ENCODE measurements around the gene HOXD3. TPM values are rescaled to one million over a fixed set of nuclear protein-coding genes. Genes with fewer than 3 reads are reported as not detected.
A peak's percentile ranks its signal among the peaks of the same experiment; 100 is the strongest.

The HOXD3 gene
- total and polyA plus RNA-seq, 9 of the 15 experiments (the other 6 are each of a cell fraction or from before 2014, with no cell fraction given), result not detected

DNA sequence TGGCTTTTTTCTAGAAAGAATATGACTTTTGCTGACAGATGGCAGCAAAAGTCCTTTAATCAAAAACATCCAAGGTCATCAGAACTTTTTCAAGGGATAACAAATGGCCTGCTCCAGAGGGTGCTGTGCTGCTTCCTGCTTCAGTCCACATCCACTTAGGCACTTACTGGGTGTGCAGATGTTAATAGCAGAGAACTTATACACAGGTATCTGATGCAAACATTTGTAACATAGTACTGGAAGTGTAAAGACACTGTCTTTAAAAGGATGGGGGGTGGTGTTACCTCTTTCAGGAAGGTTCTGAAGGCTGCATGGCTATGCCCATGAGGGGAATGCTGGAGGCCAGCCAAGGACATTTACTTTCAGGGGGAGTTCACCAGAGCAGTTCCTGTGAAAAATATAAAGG lies 22.1 kb upstream of the HOXD3 start:
- Histone ChIP-seq H3K9me1 (ENCODE audit: control insufficient read depth, insufficient read depth, low read length) (no peaks in the 10 kb centered on the region), H3K79me2 (ENCODE audit: control insufficient read depth, insufficient read depth, low read length) (no peaks in the 10 kb centered on the region), H3K36me3 (ENCODE audit: control insufficient read depth, insufficient read depth, low read length) (no peaks in the 10 kb centered on the region), H3K9ac (ENCODE audit: insufficient read depth in 1 of 2, low read depth in 2 of 2, low read length in 2 of 2) (no peak overlapping the region), H3K27ac (ENCODE audit: extremely low read depth, low read depth, low read length) (no peak overlapping the region), H2AFZ (ENCODE audit: low read depth, low read length) (no peak overlapping the region), H4K20me1 (replicated peaks; ENCODE audit: control insufficient read depth, insufficient read depth, low read length) (0 out of 2 replicates have a peak, but pooled peaks cover 2% of the 10 kb centered on the region), H3K4me1 (replicated peaks in 1 of 2; ENCODE audit: control insufficient read depth in 2 of 2, insufficient read depth in 2 of 2, low read length in 2 of 2) (peaks cover 0 to 13% of the 10 kb centered on the region in 2 experiments; a peak in 2 of 5 replicates), H3K27me3 (ENCODE audit: control insufficient read depth in 2 of 2, insufficient read depth in 2 of 2, low read length in 2 of 2) (peaks cover 46 to 69% of the 10 kb centered on the region in 2 experiments), H3K9me3 (replicated peaks; ENCODE audit: control insufficient read depth, insufficient read depth, low read depth, low read length) (no peaks in the 10 kb centered on the region), H3K4me3 (no peak overlapping the region), H3K4me2 (ENCODE audit: insufficient read depth, low read length) (no peak overlapping the region)
- FAIRE-seq (no peak), DNase-seq (ENCODE audit: extremely low read depth in 1 of 4, low spot score in 3 of 4) (no peak), ATAC-seq (peak; percentile 32)
- no TSS peak for BruUV-seq (replicated peaks)
- ChIA-PET POLR2A (no interaction called here), CTCF (ENCODE audit: low intra/inter-chr PET ratio) (interaction anchor here (1.7 kb wide), 1 partner anchor 8 kb away, joined by 4 read pairs; no protein-coding TSS in a partner anchor)
- in situ Hi-C loops (cut with MboI) (loop anchor here (25.0 kb wide), 2 partner anchors 677 to 1627 kb away; no protein-coding TSS in a partner anchor), intact Hi-C loops (cut with micrococcal nuclease) (no loop called here)
- TF ChIP-seq ZNF347 (CRISPR knock-in tag; IDR thresholded peaks at IDR 0.05; ENCODE audit: low read depth), result no peak
- TF ChIP-seq DIDO1 (tag; IDR thresholded peaks at IDR 0.05; ENCODE audit: low read depth), result no peak
- no peak for TF ChIP-seq ZNF511 (CRISPR knock-in tag; IDR thresholded peaks at IDR 0.05)
- no peak for TF ChIP-seq PHF8 (IDR thresholded peaks at IDR 0.05; ENCODE audit: borderline replicate concordance, low read length)
- TF ChIP-seq ZNF785 (CRISPR knock-in tag; IDR thresholded peaks at IDR 0.05), result no peak
- TF ChIP-seq PTRF (tag; IDR thresholded peaks at IDR 0.05), result no peak
- no peak for TF ChIP-seq ATF6 (CRISPR knock-in tag; IDR thresholded peaks at IDR 0.05)
- no peak for TF ChIP-seq ZNF696 (CRISPR knock-in tag; conservative IDR thresholded peaks at IDR 0.05)
- TF ChIP-seq CTBP1 (IDR thresholded peaks at IDR 0.05; ENCODE audit: borderline replicate concordance), result peak; percentile 62
- TF ChIP-seq SRSF3 (IDR thresholded peaks at IDR 0.05; ENCODE audit: insufficient read depth, low read length), result no peak
- TF ChIP-seq ZNF830 (CRISPR knock-in tag; IDR thresholded peaks at IDR 0.05), result no peak
- no peak for TF ChIP-seq BRD4 (IDR thresholded peaks at IDR 0.05)
- no peak for TF ChIP-seq TOE1 (IDR thresholded peaks at IDR 0.05; ENCODE audit: borderline replicate concordance)
- no peak for TF ChIP-seq TOE1 (CRISPR knock-in tag; IDR thresholded peaks at IDR 0.05; ENCODE audit: borderline replicate concordance, low read depth)
- TF ChIP-seq ESRRA (IDR thresholded peaks at IDR 0.05; ENCODE audit: borderline replicate concordance, low read depth), result peak; percentile 80
- no peak for TF ChIP-seq HOXB6 (CRISPR knock-in tag; IDR thresholded peaks at IDR 0.05; ENCODE audit: borderline replicate concordance)
- TF ChIP-seq, protein P1, sequence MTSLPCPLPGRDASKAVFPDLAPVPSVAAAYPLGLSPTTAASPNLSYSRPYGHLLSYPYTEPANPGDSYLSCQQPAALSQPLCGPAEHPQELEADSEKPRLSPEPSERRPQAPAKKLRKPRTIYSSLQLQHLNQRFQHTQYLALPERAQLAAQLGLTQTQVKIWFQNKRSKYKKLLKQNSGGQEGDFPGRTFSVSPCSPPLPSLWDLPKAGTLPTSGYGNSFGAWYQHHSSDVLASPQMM (CRISPR knock-in tag; IDR thresholded peaks at IDR 0.05), result no peak
- TF ChIP-seq RAD21 (CRISPR knock-in tag; conservative IDR thresholded peaks at IDR 0.05 in 1 of 2, IDR thresholded peaks at IDR 0.05 in 1 of 2), result peak; percentile 13 to 53; a peak in 2 of 4 replicates
- TF ChIP-seq, protein P2, sequence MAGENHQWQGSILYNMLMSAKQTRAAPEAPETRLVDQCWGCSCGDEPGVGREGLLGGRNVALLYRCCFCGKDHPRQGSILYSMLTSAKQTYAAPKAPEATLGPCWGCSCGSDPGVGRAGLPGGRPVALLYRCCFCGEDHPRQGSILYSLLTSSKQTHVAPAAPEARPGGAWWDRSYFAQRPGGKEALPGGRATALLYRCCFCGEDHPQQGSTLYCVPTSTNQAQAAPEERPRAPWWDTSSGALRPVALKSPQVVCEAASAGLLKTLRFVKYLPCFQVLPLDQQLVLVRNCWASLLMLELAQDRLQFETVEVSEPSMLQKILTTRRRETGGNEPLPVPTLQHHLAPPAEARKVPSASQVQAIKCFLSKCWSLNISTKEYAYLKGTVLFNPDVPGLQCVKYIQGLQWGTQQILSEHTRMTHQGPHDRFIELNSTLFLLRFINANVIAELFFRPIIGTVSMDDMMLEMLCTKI (IDR thresholded peaks at IDR 0.05; ENCODE audit: partially characterized antibody), result no peak
- TF ChIP-seq RHOXF2B (CRISPR knock-in tag; conservative IDR thresholded peaks at IDR 0.05), result no peak
- no peak for TF ChIP-seq SP1 (CRISPR knock-in tag; IDR thresholded peaks at IDR 0.05)

Data from K562 (cell line).